HG02885 (cell line): ENCODE measurements around the gene GAB1.

Experiments
- ATAC-seq: cut with Tn5 transposase; IDR thresholded peaks from one replicate; pipeline ENCODE4 v1.9.1; 2021; ENCODE audit warnings: mild to moderate bottlenecking; ENCODE audit not compliant: unreplicated experiment, poor library complexity

Gene GAB1

DNA sequence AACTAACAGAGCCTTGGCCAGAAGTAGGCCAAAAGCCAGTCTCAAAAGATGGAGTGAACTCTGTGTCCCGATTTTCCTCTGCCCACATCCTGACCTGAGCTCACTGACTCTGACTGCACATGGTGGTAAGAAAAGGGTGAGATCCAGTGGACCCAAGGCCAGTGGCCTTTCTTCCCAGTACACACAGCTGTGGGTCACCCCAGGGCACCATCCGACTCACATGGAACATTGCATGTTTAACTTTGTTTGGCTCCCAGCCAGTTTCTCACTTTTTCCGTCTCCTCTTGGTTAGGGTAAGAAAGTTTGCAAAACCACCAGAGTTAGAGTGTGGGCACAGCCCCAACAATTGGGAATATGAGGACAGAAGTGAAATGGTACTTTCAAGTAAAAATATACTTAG is 69.8 kb downstream of the GAB1 start:
- ATAC-seq = no peak

DNA sequence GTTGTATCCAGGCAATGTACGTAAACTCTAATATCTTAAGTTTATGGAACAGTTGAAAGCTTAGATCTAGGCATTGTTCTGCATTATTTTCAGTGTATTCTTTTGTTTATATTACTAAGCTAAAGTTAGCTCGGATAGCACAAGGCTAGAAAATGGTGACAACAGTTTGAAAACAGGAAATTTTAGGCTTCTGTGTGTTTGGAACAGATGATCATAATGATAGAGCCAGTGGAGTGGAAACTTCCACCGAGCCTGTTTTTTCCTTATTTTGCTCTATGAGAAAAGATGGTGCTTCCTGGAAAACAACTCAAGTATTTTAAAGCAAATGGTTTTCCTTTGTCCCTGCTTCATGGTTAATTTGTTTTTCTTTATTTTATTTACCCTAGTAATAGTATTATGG is 70.8 kb downstream of the GAB1 start:
- ATAC-seq = no peak

DNA sequence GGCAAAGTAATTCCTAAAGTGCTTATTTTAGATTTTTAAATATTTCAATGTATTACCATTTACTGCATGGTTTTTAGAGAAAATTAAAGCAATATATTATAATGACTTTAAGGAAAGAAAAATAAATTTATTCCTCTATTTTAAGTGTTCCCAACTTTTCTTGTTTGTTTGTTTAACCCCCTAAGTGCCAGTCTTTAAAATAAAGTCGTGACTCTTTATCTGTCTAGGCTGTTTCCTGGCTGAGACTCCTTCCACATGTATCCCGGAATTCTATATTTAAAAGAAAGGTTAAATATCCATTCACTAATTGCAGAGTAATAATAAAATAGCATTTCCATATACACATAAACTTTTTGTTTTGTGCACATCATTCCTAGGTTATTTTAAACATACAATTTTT is 71.2 kb downstream of the GAB1 start:
- ATAC-seq = no peak

DNA sequence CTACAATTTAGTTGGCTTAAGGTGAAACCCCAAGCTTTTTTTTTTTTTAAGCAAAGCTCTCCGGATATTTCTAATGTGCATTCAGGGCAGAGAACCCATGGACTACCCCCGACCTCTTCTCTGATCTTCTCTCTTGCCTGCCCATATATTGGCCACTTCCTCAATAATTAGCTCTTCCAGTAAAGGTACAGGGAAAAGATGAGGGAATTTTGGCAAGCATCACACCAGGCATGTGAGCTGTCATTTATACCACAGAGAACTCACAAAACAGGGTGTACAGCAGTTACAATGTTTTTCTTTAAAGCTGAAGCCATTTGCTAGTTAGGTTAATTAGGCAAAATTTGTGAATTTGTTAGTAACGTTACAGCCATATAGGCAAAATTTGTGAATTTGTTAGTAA is 73.3 kb downstream of the GAB1 start:
- ATAC-seq = no peak

DNA sequence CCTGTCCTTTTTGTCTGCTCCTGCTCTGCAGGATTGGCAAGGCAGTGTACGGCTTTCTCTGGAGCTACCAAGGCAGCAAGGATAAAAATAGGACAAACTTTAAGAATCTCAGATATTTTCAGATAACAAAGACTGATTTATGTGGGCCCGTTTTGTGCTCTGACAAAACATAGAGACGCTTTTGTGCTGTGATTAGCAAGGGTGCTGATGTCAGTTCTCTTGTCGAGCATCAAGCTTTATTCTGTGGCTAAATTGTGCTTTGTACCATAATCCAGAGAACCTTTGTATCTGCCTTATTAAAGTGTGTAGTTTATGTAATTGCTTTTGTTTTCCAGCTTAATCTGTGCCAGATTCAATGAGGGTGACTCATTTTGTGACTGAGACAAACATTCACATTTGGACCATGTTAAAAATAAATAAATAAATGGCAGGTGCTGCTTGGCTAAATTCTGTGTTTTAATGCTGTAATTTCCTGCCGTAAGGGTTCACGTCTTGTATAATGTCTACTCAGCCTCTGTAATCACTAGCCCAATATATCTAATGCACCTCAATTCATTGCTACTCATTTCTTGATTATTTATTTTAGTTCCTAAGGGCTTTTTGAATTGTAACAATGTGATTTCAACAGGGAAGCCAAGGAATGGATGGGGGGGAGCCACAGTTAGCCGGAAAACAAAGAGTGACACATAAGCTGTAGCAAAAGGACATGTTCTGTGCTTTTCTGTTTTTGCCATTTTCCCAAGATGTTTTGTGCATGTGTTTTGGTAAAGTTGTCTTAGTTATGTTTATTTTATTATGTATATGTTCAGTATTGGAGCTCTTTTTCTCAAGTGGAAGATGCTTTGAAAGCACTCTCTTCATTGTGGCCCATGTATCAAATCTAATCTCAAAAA is 75.1 kb downstream of the GAB1 start:
- ATAC-seq = no peak

DNA sequence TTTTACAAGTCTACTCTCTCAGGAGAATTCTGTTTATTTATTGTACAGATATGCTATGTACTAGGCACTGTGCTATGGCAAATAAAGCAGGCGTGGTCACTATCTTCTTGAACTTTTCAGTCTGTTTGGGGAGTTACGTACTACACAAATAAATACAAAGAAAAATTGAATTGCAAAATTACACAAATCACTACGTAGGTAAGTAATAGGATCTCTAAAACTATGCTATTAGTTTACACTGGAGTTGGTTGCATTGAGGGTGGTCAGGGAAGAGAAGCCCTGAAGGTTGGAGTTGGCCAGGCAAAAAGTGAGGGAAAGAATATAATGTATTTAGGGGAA is 75.7 kb downstream of the GAB1 start:
- ATAC-seq = no peak

DNA sequence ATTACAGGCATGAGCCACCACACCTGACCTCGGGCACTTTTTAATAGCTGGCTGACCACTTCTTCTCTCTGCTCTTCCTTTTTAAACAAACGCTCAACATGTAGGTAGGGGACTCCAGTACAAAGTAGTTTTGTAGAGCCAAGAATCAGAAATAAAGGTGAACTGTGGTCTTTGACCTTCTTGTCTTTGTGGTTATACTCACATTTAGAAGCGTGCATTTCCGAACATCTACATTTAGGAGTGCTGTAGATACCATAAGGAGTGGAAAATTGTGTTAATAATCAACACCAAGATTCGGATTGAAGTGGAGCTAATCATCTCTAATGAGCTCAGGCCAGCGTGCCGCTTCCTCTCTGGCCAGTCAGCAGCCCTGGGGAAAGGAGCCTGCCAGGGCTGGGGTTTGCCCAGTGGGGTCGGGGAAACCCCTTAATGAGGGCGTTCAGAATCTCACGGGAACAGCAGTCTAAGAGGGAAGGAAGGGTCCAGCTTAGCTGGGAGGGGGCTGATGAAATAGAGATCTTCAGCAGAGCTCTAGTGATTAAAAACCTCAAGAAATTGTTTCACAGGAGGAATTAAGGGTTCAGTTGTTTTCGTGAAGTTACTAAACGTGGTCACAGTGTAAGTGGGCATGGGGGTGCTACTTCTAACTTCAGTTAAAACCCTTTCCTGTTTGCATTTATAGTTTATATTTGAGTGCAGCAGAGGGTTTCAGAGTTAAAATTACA is 81.2 kb downstream of the GAB1 start:
- peak; percentile 82 for ATAC-seq

DNA sequence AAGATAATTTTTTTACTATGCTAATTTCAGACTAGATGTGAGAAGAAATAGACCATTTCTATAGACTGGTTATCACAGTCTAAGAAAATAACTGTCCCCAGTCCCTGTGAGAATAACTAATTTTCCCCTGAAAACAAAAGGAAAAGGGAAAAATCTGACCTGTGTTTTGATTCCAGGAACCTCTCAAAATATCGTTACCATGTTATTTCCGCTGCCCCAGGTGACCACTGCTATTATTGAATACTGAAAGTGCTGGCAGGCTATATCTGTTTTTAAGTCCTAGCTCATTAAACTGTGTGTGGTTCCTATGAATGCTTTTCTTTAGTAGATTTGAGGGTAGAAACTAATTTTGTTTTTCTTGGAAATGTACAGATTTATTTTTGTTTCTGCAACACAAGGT is 83.6 kb downstream of the GAB1 start:
- ATAC-seq = peak; percentile 49

DNA sequence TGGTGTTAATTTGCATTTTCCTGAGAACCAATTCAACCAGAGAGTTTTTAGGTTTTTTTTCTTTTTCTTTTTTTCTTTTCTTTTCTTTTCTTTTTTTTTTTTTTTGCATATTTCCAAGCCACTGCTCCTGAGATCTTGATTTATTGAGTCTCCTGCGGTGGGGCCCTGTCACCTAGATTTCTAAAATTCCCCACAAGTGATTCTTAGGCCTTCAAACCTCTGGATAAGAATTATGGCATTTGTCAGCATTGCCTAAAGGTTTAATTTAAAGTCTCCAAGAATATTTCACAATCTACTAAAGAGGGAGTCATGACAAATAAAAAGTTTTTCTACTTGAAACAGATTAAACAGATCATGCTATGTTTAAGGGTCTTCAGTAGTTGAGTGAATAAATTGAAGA is 84.9 kb downstream of the GAB1 start:
- no peak for ATAC-seq

DNA sequence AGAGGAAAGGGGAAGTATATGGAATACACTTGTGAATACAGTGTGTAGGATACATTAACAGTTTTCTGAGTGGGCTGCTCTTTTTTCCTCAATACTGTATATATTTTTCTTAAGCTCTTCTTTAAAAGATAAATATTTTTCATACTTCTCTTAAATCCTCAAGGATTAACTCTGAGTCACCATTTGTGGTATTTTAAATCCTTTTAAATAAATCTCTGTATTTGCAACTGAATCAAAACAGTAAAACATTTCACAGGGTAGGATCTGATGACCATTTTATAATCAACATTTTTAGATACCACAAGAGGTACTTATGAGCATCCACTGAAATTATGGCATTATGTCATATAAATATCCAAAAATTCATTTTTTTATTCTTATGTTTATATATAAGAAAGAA is 87.6 kb downstream of the GAB1 start:
- ATAC-seq = no peak

DNA sequence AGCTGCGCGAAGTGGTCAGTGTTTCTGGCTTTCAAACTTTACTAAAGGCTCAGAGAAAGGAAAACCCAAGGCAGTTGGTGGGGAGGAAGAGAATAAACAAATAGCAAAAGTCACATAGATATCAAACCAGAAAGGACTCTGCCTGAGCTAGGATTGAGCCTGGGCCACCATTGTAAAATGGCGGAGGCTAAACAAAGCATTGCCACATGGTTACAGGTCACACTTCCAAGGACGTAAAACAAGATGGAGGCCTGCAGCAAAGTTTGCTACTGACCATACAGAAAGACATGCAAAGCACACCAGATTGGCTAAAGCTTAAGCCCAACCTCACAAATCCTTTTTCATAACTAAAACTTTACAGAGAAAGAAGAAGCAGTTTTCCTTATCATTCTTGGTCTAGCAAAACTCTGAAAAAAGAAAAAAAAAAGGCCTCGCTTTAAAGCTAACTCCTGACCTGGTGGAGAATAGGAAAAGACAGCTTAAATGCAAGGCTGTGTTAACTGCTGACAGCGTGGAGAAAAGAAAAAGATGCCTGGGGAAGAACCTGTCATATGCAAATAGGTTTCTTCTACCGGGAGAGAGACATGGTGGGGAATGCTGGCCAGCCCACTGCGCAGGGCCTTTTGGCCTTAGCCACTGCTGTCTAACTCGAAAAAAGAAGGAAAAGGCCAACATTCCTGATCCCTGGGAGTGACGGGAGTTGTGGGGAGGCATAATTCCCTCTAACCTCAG is 95.0 kb downstream of the GAB1 start:
- ATAC-seq = no peak

DNA sequence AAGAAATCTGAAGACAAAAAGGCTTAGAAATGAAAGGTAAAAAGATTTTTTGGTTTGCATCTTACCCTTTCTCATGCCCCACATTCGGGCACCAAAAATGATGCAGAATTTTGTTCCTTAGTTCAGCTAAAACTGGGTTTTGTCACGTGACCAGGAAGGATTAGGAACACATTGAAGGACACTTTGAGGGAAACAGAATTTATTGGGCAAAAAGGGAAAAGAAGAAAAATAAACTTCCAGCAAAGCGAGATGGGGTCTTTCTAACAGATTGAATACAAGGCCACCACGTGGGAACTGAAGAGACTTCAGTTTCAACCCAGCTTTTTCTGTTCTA is 95.5 kb downstream of the GAB1 start:
- ATAC-seq = no peak

DNA sequence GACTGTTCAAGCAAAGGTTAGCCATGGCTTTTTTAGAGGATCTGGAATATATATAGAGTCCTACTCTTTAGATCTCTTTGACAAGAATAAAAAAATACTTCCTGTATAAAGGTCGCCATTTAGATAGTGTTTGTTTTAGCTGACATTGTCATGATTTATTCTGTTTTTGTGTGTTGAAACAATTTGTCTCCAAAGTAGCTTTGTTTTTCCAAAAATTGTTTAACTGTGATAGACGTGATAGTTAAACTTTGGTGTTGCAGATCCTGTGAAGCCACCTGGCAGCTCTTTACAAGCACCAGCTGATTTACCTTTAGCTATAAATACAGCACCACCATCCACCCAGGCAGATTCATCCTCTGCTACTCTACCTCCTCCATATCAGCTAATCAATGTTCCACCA is 96.6 kb downstream of the GAB1 start:
- ATAC-seq = no peak

DNA sequence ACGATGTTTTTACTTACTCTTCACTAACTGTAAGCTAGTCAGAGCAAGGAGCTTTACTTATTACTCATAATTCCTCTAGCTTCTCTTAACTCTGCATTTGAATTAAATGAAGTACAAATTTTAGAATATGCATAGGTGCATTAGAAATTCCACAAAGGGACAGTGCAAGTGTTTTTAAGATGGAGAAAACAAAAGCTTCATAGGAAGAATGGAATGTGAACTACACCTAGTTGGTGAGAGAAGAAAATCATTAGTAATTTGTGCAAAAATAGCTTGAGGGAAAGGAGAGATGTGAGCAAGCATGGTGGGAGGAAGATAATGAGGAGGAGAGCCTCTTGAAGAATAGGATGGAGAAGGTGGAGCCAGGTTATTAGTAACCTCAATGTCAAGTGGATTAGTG is 99.3 kb downstream of the GAB1 start:
- no peak for ATAC-seq

DNA sequence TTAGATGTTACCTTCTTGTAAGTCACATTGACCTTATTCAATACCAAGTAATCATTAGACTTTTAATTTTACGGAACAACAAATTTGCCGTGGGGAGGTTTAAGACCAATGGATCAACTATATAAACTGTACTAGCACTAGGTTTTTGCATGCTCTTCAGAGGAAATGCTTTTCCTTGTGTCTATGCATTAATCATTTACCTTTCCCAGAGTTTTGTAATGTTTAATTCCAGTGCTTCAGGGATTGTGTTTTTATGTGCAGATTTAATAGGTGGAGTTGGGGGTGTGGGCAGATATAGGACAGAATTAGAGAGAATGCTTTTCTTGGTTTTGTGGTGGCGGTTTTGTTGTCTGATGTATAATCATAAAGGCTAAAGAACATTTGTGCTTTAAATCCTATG is 100.8 kb downstream of the GAB1 start:
- ATAC-seq = no peak

DNA sequence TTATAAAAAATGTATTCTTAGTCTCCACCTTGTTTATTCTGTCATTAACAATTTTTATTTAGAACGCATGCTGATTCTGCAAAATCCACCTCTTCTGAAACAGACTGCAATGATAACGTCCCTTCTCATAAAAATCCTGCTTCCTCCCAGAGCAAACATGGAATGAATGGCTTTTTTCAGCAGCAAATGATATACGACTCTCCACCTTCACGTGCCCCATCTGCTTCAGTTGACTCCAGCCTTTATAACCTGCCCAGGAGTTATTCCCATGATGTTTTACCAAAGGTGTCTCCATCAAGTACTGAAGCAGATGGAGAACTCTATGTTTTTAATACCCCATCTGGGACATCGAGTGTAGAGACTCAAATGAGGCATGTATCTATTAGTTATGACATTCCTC is 101.3 kb downstream of the GAB1 start:
- no peak for ATAC-seq

DNA sequence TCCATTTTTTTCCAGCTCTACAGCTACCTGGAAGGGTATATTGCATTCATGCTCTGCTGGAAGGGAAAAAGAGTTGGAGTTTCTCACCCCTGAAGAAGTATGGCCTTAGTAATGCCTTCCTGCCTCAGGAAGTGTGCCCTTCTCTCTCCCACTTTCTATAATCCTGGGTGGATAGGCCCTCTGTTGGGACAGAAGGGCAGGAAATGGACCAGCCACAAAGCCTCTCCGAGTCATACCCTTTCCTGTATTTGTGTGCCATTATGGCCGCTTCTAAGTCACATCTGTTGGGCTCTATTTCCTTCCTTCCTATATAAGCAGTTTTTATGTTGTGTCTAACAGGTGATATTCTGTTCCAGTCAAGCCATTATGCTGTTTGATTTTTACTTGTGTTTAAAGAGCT is 102.0 kb downstream of the GAB1 start:
- no peak for ATAC-seq

DNA sequence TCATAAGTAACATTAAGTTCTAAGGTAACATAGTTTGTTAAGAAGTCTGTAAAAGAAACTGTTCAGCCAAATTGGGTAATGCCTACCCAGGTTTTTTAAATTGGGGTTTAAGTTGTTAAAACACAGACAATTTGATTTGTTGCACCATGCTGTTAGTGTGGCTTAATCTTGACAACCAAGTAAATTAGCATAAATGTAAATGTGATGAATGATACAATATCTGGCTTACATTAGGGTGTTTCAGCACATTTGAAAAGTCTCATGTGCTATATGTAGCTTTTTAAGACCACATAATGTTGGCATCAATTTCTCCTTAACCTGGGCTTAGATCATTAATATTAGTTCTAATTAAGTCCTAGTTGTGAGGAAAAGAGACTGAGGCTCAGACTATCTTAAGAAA is 104.4 kb downstream of the GAB1 start:
- ATAC-seq = no peak

DNA sequence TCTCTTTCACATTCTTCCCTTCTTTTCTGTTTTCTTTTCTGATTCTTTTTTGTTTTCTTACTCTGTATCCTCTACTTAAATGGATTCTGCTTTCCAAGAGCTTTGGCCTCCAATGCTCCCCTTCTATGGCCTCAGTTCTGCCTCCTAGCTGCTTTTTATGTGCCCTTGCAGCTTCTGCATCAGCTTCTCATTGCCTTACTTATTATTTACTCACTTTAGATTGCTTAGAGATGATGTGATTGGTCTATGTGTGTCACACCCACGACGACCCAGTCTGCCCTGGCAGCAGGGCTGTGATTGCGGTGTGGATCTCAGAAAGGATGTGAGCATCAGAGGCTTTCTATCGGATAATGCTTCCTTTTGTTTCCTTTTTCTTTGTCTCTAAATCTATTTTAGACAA is 105.0 kb downstream of the GAB1 start:
- ATAC-seq = no peak

DNA sequence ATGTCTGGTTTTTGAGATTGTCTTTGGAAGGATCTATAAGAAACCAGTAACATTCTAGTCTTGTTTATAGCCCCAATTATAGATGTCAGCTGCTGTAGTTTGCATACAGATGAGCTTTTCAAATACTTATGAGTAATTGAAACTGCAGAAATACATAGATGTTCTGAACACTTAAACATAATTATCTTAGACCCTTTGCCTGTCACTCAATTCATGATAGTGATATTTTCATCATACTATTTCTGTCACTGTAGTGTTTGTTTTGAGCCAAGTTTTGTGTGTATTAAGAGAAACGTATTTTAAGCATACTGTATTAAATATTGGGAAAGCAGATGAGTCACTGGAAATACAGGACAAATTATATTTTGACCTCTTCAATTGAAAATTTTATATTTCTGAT is 107.1 kb downstream of the GAB1 start:
- no peak for ATAC-seq

DNA sequence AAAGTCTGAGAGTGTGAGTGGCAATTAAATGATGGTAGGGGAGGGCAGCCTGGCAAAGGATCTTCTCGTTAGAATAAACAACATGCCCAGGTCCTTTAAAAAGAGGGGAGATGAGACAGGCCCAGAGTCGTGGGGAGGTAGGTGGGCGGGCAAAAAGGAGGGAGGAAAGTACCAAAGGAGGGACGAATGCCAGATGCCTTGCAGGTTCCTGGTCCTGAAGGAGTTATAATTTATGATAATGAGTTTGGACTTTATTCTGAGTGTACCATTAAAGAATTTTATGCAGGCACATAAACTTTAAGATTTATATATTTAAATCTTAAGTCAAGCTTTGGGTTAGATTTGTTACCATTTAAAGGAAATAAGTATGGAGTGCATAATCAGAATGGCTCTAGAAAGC is 114.5 kb downstream of the GAB1 start:
- no peak for ATAC-seq
